Coronary artery (tissue), 2 donors: ENCODE measurements around the gene CPXM2.
A peak's percentile ranks its signal among the peaks of the same experiment; 100 is the strongest.

Experiments
- DNase-seq: peaks from one replicate; pipeline ENCODE4 v3.0.0-alpha.2; 2017; ENCODE audit warnings: low spot score
- H3K27ac ChIP-seq, 2 donors: fragments of 200-600 bp; sonication (generic); one replicate each; pipeline ENCODE4 v1.5.1; 2016 to 2019
- H3K4me3 ChIP-seq: fragments of 200-600 bp; sonication (generic); 2 replicates; pipeline ENCODE4 v1.5.1; 2016; ENCODE audit warnings: mild to moderate bottlenecking, moderate library complexity
- CTCF ChIP-seq: fragments of 200-600 bp; sonication (generic); IDR thresholded peaks from one replicate; pipeline ENCODE4 v1.5.1; 2019; ENCODE audit warnings: antibody characterized with exemption

CPXM2 gene

GRCh38 chr10:123891144-123892071 lies at the start of gene CPXM2:
TSS of gene CPXM2 (minus strand) at chr10:123891807. CDS start at chr10:123891659, 148 bp downstream.
- Histone ChIP-seq H3K4me3 (peak within 1 kb of the TSS; percentile 86), H3K27ac (peak within 1 kb of the TSS; percentile 94 to 97)
- no peak for TF ChIP-seq CTCF
- DNase-seq, result peak; percentile 79

DNA sequence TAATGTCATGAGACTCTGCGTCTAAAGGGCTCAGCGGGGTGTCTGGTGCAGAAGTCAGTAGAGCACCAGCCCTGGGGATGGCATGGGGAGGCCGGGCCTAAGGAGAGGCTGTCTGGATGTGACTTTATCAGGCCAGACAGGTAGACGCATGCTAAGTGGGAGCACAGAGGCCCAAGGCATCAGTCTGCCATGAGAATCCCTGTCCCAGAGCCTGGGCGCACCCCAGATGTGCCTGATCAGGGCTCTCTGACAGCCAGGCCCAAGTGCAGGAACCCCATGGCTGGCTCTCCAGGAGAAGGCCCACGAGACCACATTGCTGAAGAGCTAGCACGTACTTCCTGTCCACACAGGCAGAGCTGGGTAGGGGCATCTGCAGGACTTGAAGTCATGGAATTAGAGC lies 48.0 kb upstream of the CPXM2 start:
- no peak for DNase-seq

DNA sequence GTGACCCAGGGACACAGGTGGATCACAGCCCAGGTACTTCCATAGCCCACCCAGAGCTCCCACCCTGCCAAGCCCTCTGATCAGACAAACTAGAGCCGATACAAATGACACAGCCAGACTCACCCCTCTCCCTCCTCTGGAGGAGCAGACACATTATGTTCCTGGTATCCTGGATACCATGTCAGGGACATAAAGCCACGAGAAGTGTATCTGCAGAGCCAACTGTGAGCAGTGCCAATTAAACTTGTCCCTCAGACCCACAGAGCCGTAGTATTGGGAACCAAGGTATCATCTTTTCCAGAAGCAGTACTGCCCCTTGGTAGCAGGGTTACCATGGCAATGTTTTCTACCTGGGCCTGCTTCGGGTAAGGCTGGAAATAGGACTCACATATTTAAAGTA lies 47.3 kb upstream of the CPXM2 start:
- no peak for TF ChIP-seq CTCF
- H3K4me3 ChIP-seq, result no peak overlapping the region
- H3K27ac ChIP-seq, result no peak overlapping the region
- DNase-seq, result no peak

More for the DNA sequence above, 48.0 kb upstream of the CPXM2 start:
- no peak for TF ChIP-seq CTCF
- Histone ChIP-seq H3K4me3 (no peak overlapping the region), H3K27ac (no peak overlapping the region)

- DNase-seq, result no peak
- Histone ChIP-seq H3K27ac (no peak overlapping the region), H3K4me3 (no peak overlapping the region)
- no peak for TF ChIP-seq CTCF
These were observed 44.8 kb upstream of the CPXM2 start for GRCh38 chr10:123936426-123936825.

DNA sequence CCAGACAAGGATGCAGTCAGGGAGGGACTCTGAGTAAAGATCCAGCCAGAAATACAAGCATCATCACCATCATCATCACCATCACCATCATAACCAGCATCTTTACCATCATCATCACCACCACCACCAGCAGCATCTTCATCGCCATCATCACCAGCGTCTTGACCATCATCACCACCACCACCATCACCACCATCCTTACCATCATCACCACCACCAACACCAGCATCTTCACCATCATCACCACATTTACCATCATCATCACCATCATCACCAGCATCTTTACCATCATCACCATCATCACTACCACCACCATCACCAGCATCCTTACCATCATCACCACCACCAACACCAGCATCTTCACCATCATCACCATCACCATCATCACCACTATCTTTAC lies 44.1 kb upstream of the CPXM2 start:
- TF ChIP-seq CTCF, result no peak
- no peak for DNase-seq

GRCh38 chr10:123934846-123935245 lies 43.2 kb upstream of the CPXM2 start:
- H3K4me3 ChIP-seq, result no peak overlapping the region
- DNase-seq, result no peak
- no peak overlapping the region for H3K27ac ChIP-seq
- no peak for TF ChIP-seq CTCF

More for the DNA sequence above, 44.1 kb upstream of the CPXM2 start:
- Histone ChIP-seq H3K27ac (no peak overlapping the region), H3K4me3 (no peak overlapping the region)
